ENCODE results near the gene SH3PXD2A. TPM values are rescaled to one million over a fixed set of nuclear protein-coding genes. Genes with fewer than 3 reads are reported as not detected.

Gene SH3PXD2A
- total and polyA plus RNA-seq, 2 donors (not counting 1 experiment from before 2014, with no cell fraction given) = 3.2 to 33.5 TPM

DNA sequence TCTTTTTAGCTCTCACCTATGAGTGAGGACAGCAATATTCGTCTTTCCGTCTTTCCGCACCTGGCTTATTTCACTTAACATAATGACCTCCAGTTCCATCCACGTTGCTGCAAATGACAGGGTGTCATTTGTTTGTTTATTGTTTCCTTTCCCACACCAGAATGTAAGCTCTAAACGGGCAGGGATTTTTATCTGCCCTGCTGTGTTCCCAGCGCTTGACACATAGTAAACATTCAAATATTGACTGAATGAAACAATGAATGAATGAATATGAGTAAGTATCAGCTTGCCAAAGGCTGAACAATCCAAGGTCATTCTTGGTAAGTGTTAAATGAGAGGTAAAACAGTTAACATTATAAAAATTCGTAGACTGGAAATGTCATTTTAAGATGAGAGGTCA is 12.8 kb downstream of the SH3PXD2A start:
- H2AFZ ChIP-seq (ENCODE audit: insufficient read depth, low read depth, low read length, poor library complexity, severe bottlenecking) = no peak overlapping the region
- H3K4me3 ChIP-seq (ENCODE audit: control extremely low read depth in 1 of 5, extremely low read depth in 1 of 5, insufficient read depth in 1 of 5, low read depth in 2 of 5, low read length in 4 of 5) = no peak overlapping the region
- peaks cover 15% of the 10 kb centered on the region for H3K27me3 Mint-ChIP-seq
- H3K27ac Mint-ChIP-seq = no peak overlapping the region
- ChIA-PET POLR2A (no interaction called here), CTCF (interaction anchor here (0.6 kb wide), 1 partner anchor 255 kb away, joined by 3 read pairs; no protein-coding TSS in a partner anchor)
- H3K79me2 ChIP-seq (ENCODE audit: control insufficient read depth, insufficient read depth, low read length) = no peaks in the 10 kb centered on the region
- TF ChIP-seq EZH2 (IDR thresholded peaks at IDR 0.05; ENCODE audit: borderline replicate concordance, insufficient read depth, low read depth, low read length, poor library complexity, severe bottlenecking) = no peak
- TF ChIP-seq, protein P1, sequence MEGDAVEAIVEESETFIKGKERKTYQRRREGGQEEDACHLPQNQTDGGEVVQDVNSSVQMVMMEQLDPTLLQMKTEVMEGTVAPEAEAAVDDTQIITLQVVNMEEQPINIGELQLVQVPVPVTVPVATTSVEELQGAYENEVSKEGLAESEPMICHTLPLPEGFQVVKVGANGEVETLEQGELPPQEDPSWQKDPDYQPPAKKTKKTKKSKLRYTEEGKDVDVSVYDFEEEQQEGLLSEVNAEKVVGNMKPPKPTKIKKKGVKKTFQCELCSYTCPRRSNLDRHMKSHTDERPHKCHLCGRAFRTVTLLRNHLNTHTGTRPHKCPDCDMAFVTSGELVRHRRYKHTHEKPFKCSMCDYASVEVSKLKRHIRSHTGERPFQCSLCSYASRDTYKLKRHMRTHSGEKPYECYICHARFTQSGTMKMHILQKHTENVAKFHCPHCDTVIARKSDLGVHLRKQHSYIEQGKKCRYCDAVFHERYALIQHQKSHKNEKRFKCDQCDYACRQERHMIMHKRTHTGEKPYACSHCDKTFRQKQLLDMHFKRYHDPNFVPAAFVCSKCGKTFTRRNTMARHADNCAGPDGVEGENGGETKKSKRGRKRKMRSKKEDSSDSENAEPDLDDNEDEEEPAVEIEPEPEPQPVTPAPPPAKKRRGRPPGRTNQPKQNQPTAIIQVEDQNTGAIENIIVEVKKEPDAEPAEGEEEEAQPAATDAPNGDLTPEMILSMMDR (IDR thresholded peaks at IDR 0.05) = no peak
- intact Hi-C loops (cut with micrococcal nuclease) = no loop called here
- no peaks in the 10 kb centered on the region for H4K20me1 ChIP-seq (ENCODE audit: control insufficient read depth, insufficient read depth, low read length, poor library complexity, severe bottlenecking)
- peaks cover 18% of the 10 kb centered on the region for H3K4me1 Mint-ChIP-seq
- H3K4me1 ChIP-seq (ENCODE audit: control insufficient read depth in 2 of 2, insufficient read depth in 2 of 2, low read length in 2 of 2) = peaks cover 16 to 22% of the 10 kb centered on the region in 2 donors
- H3K9ac ChIP-seq (ENCODE audit: low read length) = no peak overlapping the region
- no peak overlapping the region for H3K27ac ChIP-seq (ENCODE audit: low read length in 2 of 2)
- no peak overlapping the region for H3K4me2 ChIP-seq (replicated peaks; ENCODE audit: low read depth, low read length, poor library complexity, severe bottlenecking)
- no peak for DNase-seq
- no peak for ATAC-seq (ENCODE audit: low read depth)
- 94% methylated on average over 3 of the region's 7 CpGs for WGBS (ENCODE audit: insufficient coverage)
- no peaks in the 10 kb centered on the region for H3K36me3 ChIP-seq (replicated peaks in 1 of 2; ENCODE audit: control extremely low read depth in 1 of 2, control insufficient read depth in 1 of 2, extremely low read depth in 1 of 2, insufficient read depth in 2 of 2, low read length in 1 of 2)
- peaks cover 0 to 10% (median 1%) of the 10 kb centered on the region in 4 experiments for H3K27me3 ChIP-seq (replicated peaks in 1 of 4; ENCODE audit: control extremely low read depth in 1 of 4, control insufficient read depth in 3 of 4, insufficient read depth in 4 of 4, low read length in 3 of 4)
- H3K9me3 Mint-ChIP-seq (ENCODE audit: insufficient read depth) = no peaks in the 10 kb centered on the region
- H3K4me3 Mint-ChIP-seq = no peak overlapping the region
- no peaks in the 10 kb centered on the region for H3K9me3 ChIP-seq (ENCODE audit: control extremely low read depth in 1 of 3, control insufficient read depth in 2 of 3, insufficient read depth in 1 of 3, low read length in 2 of 3)

DNA sequence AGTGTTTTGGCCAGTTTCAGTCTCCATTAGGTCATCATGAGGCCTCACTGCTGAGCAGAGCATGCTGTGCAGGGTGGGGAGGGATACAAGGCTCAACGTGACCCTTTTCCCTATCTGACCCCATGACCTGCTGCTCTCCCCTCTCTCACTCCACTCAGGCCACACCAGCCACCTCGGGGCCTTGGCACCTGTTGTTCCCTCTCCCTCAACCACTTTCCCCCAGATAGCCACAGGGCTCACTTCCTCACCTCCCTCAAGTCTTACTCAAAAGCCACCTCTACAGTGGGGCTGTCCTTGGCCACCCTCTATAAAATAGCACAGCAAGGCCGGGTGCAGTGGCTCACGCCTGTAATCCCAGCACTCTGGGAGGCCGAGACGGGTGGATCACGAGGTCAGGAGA is 13.9 kb downstream of the SH3PXD2A start:
- no peak overlapping the region for H3K9ac ChIP-seq (ENCODE audit: low read length)
- POLR2A ChIA-PET = no interaction called here
- no peak overlapping the region for H3K4me3 ChIP-seq (ENCODE audit: control extremely low read depth in 1 of 5, extremely low read depth in 1 of 5, insufficient read depth in 1 of 5, low read depth in 2 of 5, low read length in 4 of 5)
- intact Hi-C loops (cut with micrococcal nuclease) = no loop called here
- peaks cover 0 to 10% (median 1%) of the 10 kb centered on the region in 4 experiments for H3K27me3 ChIP-seq (replicated peaks in 1 of 4; ENCODE audit: control extremely low read depth in 1 of 4, control insufficient read depth in 3 of 4, insufficient read depth in 4 of 4, low read length in 3 of 4)
- CTCF ChIA-PET = no interaction called here
- 38% methylated on average over 1 of the region's 7 CpGs for WGBS (ENCODE audit: insufficient coverage)
- peaks cover 15% of the 10 kb centered on the region for H3K27me3 Mint-ChIP-seq
- H4K20me1 ChIP-seq (ENCODE audit: control insufficient read depth, insufficient read depth, low read length, poor library complexity, severe bottlenecking) = no peaks in the 10 kb centered on the region
- H3K9me3 Mint-ChIP-seq (ENCODE audit: insufficient read depth) = no peaks in the 10 kb centered on the region
- peaks cover 13 to 19% of the 10 kb centered on the region in 2 donors for H3K4me1 ChIP-seq (ENCODE audit: control insufficient read depth in 2 of 2, insufficient read depth in 2 of 2, low read length in 2 of 2)
- H3K4me3 Mint-ChIP-seq = no peak overlapping the region
- H3K4me2 ChIP-seq (replicated peaks; ENCODE audit: low read depth, low read length, poor library complexity, severe bottlenecking) = no peak overlapping the region
- no peak overlapping the region for H3K27ac ChIP-seq (ENCODE audit: low read length in 2 of 2)
- H3K9me3 ChIP-seq (ENCODE audit: control extremely low read depth in 1 of 3, control insufficient read depth in 2 of 3, insufficient read depth in 1 of 3, low read length in 2 of 3) = no peaks in the 10 kb centered on the region
- TF ChIP-seq, protein P1 (IDR thresholded peaks at IDR 0.05) = no peak
- no peak for TF ChIP-seq EZH2 (IDR thresholded peaks at IDR 0.05; ENCODE audit: borderline replicate concordance, insufficient read depth, low read depth, low read length, poor library complexity, severe bottlenecking)
- peaks cover 15% of the 10 kb centered on the region for H3K4me1 Mint-ChIP-seq
- H3K36me3 ChIP-seq (replicated peaks in 1 of 2; ENCODE audit: control extremely low read depth in 1 of 2, control insufficient read depth in 1 of 2, extremely low read depth in 1 of 2, insufficient read depth in 2 of 2, low read length in 1 of 2) = no peaks in the 10 kb centered on the region
- no peak overlapping the region for H2AFZ ChIP-seq (ENCODE audit: insufficient read depth, low read depth, low read length, poor library complexity, severe bottlenecking)
- ATAC-seq (ENCODE audit: low read depth) (no peak), DNase-seq (no peak)
- no peaks in the 10 kb centered on the region for H3K79me2 ChIP-seq (ENCODE audit: control insufficient read depth, insufficient read depth, low read length)
- no peak overlapping the region for H3K27ac Mint-ChIP-seq
